Measurements from ENCODE around the gene KPNA3. TPM values are rescaled to one million over a fixed set of nuclear protein-coding genes. Genes with fewer than 3 reads are reported as not detected.

The KPNA3 gene
- polyA plus RNA-seq, 1 donor from 2014 or later, result 18.5 TPM

DNA sequence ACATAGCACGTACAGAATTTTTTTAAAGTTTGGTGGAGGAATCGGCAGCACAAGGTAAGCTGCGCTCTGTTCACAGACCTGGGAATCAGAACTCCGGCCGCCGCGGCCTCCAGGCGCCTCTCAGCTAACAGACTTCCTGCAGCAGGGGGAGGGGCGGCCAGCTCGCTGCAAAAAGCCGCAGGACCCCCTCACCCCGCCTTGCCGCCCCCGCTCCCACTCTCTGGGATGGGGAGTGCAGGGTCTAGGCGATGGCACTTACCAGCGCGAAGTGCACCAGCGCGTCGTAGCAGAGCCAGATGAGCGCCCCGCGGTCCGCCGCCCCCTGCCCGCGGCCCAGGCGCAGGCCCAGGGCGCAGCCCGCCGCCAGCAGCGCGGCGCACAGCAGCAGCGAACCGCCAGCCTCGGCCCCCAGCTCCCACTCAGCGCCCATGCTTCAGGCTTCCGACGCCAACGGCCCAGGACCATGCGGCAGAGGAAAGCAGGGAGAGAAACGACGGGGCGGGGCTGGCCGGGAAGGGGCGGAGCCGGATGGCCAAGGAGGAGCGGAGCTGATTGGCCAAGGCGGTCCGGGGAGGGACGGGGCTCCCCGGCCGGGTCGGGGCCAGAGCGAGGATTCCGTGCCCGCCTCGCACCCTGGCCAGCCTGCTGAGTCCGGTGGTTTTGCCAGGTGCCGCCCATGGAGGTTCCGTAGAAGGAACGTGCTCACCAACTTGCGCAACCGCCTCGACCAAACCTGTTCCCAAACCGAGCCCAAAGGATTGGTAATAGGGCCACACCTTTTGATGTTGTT is 101.3 kb downstream of the KPNA3 start, which contains the start of gene EBPL:
TSS of gene EBPL (minus strand) at position 492 of the 790 bp plus-strand sequence. CDS start at position 430, 62 bp downstream.
- H3K4me3 Mint-ChIP-seq, result peak within 1 kb of the TSS; percentile 83 to 94 (median 92)
- peak within 1 kb of the TSS in 2 of 3 donors; percentile 74 to 90 for H3K27ac Mint-ChIP-seq
- no peaks in the 10 kb centered on the region for H3K9me3 Mint-ChIP-seq
- peaks cover 14 to 26% (median 19%) of the 10 kb centered on the region in 3 donors for H3K4me1 Mint-ChIP-seq
- no peaks in the 10 kb centered on the region for H3K36me3 Mint-ChIP-seq
- no peaks in the 10 kb centered on the region for H3K27me3 Mint-ChIP-seq

DNA sequence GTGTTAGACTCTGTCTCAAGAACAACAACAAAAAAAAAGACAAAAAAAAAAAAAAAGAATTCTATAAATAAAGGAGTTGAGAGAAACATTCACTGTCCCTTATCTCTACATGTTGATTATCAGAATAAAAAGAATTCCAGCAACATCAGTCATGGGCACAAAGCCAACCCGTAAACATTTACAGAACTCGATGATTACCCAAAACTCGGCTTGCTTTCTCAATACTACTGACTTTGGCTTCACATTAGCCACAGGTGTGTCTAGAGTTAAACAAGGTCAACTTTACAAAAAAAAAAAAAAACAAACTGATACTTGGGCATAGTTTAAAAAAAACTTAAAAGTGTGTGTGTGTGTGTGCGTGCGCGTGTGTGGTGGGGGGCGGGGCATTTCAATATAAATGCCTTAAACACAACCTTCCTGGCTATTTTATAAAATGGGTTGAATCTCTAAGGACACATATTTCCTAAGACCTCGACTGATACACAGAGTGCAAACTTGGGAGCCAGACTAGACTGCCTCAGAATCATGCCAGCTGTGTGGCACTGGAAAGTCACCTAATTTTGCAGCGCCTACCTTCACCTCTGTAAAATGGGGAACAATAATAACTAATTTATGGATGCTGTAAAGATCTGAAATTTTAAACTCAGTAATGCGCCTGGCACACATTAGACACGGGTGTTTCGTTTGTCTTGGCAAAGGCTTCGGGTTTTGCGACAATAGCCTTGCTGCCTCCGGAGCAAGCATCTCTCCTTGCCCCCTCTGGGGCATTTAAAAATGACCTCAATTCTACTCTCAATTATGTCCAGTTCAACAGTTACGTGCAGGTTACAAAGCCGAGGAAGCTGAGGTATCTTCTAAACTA is 102.1 kb downstream of the KPNA3 start:
- Mint-ChIP-seq H3K4me1 (peaks cover 14 to 27% (median 19%) of the 10 kb centered on the region in 3 donors), H3K27ac (peak overlapping the region in 2 of 3 donors; percentile 18 to 46)

DNA sequence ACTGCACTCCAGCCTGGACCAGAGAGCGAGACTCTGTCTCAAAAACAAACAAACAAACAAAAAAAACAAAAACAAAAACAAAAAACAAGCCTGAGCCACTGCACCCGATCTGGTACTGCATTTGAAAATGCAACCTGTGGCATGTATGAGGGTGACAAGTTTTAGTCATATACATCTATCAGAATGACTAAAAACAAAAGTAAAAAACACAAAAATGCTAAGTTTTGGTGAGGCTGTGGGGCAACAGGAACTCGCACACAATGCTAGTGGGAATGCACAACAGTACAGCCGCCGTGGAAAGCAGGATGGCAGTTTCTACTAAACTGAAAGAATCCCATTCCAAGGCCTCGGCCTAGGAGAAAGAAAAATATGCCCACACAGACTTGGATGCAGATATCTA is 109.0 kb downstream of the KPNA3 start:
- H3K4me1 Mint-ChIP-seq, result peaks cover 4 to 11% (median 9%) of the 10 kb centered on the region in 3 donors
- H3K27me3 Mint-ChIP-seq, result no peaks in the 10 kb centered on the region
- no peaks in the 10 kb centered on the region for H3K36me3 Mint-ChIP-seq
- H3K9me3 Mint-ChIP-seq, result no peaks in the 10 kb centered on the region
- peak overlapping the region in 1 of 3 donors; percentile 73 for H3K27ac Mint-ChIP-seq
- H3K4me3 Mint-ChIP-seq, result no peak overlapping the region

More for the DNA sequence above, 102.1 kb downstream of the KPNA3 start:
- H3K27me3 Mint-ChIP-seq, result no peaks in the 10 kb centered on the region
- no peaks in the 10 kb centered on the region for H3K36me3 Mint-ChIP-seq
- H3K9me3 Mint-ChIP-seq, result no peaks in the 10 kb centered on the region
- peak overlapping the region; percentile 83 to 93 (median 90) for H3K4me3 Mint-ChIP-seq

DNA sequence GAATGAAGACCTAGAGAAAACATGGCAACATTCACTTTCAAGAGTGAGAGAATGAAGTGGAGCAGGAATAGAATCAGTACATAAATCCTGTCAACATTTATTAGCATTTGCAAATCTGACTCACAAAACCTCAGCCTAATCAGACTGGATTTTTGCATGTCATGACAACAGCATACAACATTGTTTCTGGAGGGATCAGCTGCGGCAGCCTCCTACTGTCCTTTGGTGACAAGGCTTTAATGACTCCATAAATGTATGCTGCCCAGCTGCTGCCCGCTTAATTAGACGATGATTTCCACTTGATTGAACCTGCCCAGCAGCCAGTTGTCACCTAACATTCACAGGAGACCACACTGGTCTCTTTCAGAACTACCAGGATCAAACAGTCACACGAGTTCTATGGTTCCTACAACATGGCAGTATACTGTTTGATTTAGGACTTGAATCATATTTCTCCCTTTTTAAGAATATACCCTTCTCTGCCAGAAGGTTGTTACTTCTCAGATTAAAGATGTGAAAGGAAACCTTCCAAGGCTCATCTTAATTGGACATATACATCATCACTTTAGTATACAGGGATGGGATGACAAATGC is 110.5 kb downstream of the KPNA3 start:
- no peaks in the 10 kb centered on the region for H3K27me3 Mint-ChIP-seq
- peaks cover 5 to 14% (median 11%) of the 10 kb centered on the region in 3 donors for H3K4me1 Mint-ChIP-seq
- peaks cover 7% of the 10 kb centered on the region for H3K36me3 Mint-ChIP-seq
- H3K9me3 Mint-ChIP-seq, result no peaks in the 10 kb centered on the region
- peak overlapping the region in 1 of 3 donors; percentile 23 for H3K27ac Mint-ChIP-seq
- H3K4me3 Mint-ChIP-seq, result no peak overlapping the region

DNA sequence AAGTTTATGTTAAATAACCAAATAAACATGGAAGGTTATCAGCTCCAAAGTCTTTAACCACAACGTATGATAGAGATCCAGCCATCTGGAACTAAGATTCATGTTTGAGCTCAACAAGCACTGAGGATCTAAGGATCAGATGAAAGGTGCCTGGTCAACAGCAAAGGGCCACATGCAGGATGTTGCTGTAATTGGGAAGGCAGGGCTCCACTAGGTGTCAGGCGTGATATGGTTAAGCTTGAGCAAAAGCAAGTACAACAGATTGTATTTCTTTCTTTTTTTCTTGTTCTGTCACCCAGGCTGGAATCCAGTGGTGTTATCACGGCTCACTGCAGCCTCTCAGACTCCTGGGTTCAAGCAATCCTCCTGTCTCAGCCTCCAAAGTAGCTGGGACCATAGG is 113.2 kb downstream of the KPNA3 start:
- no peak overlapping the region for H3K4me3 Mint-ChIP-seq
- H3K9me3 Mint-ChIP-seq, result no peaks in the 10 kb centered on the region
- H3K36me3 Mint-ChIP-seq, result peaks cover 12% of the 10 kb centered on the region
- no peaks in the 10 kb centered on the region for H3K27me3 Mint-ChIP-seq
- H3K4me1 Mint-ChIP-seq, result peaks cover 11 to 20% (median 19%) of the 10 kb centered on the region in 3 donors
- peak overlapping the region in 1 of 3 donors; percentile 19 for H3K27ac Mint-ChIP-seq

DNA sequence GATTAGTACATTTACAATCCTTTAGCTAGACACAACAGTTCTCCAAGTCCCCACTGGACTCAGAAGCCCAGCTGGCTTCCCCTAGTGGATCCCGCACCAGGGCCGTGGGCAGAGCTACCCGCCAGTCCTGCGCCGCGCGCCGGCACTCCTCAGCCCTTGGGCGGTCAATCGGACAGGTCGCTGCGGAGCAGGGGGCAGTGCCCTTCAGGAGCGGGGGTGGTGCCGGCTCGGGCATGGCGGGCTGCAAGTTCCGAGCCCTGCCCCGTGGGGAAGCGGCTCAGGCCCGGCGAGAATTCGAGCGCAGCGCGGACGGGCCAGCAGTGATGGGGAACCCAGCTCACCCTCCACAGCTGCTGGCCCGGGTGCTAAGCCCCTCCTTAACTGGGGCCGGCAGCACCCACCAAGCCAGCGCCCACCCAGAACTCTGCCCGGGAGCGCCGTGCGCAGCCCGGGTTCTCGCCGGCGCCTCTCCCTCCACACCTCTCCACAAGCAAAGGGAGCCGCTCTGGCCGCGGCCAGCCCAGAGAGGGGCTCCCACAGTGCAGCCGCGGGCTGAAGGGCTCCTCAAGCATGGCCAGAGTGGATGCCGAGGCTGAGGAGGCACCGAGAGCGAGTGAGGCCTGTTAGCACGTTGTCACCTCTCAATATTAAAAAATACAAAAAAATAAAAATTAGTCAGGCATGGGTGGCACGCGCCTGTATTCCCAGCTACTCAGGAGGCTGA is 114.1 kb downstream of the KPNA3 start:
- Mint-ChIP-seq H3K27me3 (no peaks in the 10 kb centered on the region), H3K9me3 (no peaks in the 10 kb centered on the region), H3K27ac (peak overlapping the region in 1 of 3 donors; percentile 19), H3K4me1 (peaks cover 8 to 17% (median 16%) of the 10 kb centered on the region in 3 donors), H3K36me3 (peaks cover 12% of the 10 kb centered on the region), H3K4me3 (no peak overlapping the region)

DNA sequence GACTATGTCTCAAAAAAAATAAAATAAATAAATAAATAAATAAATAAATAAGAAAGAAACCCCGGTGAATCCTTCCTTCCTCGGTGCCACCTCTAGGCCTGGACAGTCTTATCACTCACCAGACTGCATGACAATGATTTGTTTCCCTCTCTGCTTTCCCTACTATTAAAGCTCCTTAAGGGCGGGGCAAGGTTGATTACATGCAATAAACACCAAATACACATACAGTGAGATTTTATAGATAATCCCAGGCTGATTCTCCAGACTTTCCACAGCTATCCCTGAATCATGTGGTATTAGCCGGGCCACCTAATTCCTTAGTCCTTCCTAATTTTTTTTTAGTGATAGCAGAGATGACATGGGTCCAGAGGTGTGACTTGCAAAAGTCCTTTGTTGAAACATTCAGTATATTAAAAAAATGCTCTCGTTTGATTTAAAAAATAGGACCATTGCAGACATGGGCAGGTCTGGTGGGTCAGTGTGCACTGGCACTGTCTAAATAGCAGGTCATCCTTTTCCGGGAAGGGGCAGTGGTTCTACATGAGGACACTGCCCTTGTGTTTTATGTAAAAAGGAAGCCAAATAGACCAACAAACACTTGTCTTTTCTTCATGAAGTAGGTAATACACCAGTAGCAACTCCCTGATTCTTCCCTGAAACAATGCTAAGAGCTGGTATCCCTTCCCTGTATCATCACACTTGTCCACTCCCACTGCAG is 115.7 kb downstream of the KPNA3 start:
- no peaks in the 10 kb centered on the region for H3K27me3 Mint-ChIP-seq
- peak overlapping the region in 1 of 4 donors; percentile 6 for H3K4me3 Mint-ChIP-seq
- no peaks in the 10 kb centered on the region for H3K9me3 Mint-ChIP-seq
- H3K27ac Mint-ChIP-seq, result no peak overlapping the region
- H3K4me1 Mint-ChIP-seq, result peaks cover 8 to 16% (median 15%) of the 10 kb centered on the region in 3 donors
- H3K36me3 Mint-ChIP-seq, result peaks cover 12% of the 10 kb centered on the region

DNA sequence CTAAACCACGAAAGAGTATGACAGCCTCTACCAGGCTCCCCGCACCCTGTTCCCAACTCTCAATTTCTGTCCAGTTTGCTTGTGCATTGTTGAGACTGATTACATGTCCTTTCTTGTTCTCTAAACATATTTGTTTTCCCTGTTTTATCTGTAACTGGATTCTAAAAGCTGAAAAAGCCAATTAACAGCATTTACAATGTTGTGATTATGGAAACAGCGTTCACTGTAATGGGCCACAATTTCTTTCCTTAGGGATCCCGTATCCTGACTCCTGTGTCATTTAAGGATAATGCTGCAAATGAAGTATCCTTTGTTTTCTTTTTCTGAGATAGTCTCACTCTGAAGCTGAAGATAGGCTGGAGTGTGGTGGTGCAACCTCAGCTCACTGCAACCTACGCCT is 121.7 kb downstream of the KPNA3 start:
- peak overlapping the region in 1 of 4 donors; percentile 39 for H3K4me3 Mint-ChIP-seq
- H3K9me3 Mint-ChIP-seq, result no peaks in the 10 kb centered on the region
- H3K36me3 Mint-ChIP-seq, result peaks cover 13% of the 10 kb centered on the region
- H3K27me3 Mint-ChIP-seq, result no peaks in the 10 kb centered on the region
- peaks cover 4 to 7% (median 6%) of the 10 kb centered on the region in 3 donors for H3K4me1 Mint-ChIP-seq
- no peak overlapping the region for H3K27ac Mint-ChIP-seq

DNA sequence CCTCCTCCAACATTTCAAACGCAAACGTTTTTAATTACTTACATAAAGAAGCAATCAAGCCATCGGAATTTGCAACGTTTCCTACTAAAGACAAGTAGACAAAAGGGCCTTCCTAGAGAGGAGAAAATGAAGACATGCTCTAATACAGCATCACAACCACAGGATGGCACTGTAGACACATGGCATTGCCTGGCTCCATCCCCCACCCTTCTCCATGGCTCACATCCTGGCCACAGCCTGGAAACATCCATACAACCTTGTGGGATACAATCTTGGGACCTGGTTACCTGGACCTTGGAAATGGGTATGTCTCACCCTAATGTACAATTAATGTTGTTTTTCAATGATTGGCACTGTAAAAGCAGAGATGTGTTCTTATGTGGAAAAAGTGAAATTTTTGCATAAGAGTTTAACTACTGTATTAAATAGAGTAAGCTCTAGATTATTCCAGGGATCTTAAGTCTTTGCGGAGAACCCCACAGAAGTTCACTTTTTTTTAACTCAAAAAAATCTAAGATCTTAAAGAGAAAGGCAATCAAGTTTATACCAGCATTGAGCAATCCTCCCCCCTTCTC is 122.7 kb downstream of the KPNA3 start:
- Mint-ChIP-seq H3K9me3 (no peaks in the 10 kb centered on the region), H3K27me3 (no peaks in the 10 kb centered on the region), H3K27ac (no peak overlapping the region), H3K4me3 (no peak overlapping the region), H3K4me1 (peaks cover 0 to 2% (median 0%) of the 10 kb centered on the region in 3 donors), H3K36me3 (peaks cover 13% of the 10 kb centered on the region)

DNA sequence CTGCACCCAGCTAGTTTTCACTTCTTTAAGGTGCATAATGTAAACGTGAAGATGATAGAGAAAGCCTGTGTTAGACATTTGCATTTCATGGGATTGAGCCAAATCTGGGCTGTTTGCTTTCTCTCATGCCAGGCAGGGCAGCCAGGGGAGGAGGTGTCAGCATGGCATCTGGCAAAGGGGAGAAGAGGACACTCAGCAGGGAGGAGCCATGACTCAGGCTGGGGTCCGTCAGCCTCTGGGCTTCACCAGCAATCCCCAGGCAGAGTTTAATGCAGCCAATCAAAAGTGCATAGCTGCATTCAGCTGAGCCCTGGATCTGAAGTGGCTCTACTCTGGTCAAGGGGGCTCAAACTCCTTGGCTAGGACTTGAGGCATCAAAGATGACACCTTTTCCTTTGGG is 124.7 kb downstream of the KPNA3 start:
- peaks cover 12% of the 10 kb centered on the region for H3K36me3 Mint-ChIP-seq
- H3K9me3 Mint-ChIP-seq, result no peaks in the 10 kb centered on the region
- H3K4me3 Mint-ChIP-seq, result no peak overlapping the region
- no peaks in the 10 kb centered on the region for H3K4me1 Mint-ChIP-seq
- no peak overlapping the region for H3K27ac Mint-ChIP-seq
- H3K27me3 Mint-ChIP-seq, result no peaks in the 10 kb centered on the region

DNA sequence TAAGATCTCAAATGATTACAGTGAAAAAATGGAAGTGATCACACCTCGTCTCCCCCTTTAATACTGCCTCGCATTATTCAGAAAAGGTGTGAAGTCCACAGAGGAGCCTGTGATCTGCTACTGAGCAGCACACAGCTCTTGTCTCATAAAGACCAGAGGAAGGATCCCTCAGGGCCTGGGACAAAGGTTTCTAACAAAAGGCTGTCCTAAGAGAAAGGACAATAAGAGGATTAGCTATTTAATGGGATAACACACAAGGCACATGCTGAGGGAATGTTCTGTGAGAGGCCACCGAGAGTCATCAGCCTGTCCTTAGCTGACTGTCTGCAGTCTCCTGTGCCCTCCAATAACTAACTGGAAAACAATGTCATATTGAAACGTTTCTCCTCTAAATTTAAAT is 127.9 kb downstream of the KPNA3 start:
- Mint-ChIP-seq H3K9me3 (no peaks in the 10 kb centered on the region), H3K27me3 (no peaks in the 10 kb centered on the region), H3K36me3 (peaks cover 15% of the 10 kb centered on the region), H3K27ac (no peak overlapping the region), H3K4me1 (no peaks in the 10 kb centered on the region), H3K4me3 (no peak overlapping the region)

DNA sequence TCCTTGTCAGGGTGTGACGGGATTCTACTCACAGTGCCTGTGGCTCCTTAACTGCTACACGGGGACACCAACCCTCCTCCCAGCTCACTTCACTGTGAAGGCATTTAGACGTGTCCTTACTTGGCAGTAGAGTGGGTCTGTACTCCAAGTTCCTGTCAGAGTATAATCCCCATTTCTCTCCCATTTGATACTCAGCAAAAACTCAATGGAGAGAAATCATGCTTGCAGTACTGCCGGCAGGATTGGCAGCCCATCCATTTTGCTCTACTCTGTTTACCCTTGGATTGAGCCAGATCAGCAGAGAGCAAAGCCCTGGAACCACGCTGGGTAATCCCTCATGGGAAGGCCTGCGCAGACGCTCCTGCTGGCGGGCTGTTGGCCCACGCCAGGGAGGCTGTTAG is 135.2 kb downstream of the KPNA3 start:
- H3K9me3 Mint-ChIP-seq, result no peaks in the 10 kb centered on the region
- no peaks in the 10 kb centered on the region for H3K27me3 Mint-ChIP-seq
- H3K27ac Mint-ChIP-seq, result no peak overlapping the region
- H3K4me3 Mint-ChIP-seq, result no peak overlapping the region
- peaks cover 2% of the 10 kb centered on the region for H3K36me3 Mint-ChIP-seq
- peaks cover 0 to 5% (median 0%) of the 10 kb centered on the region in 3 donors for H3K4me1 Mint-ChIP-seq

DNA sequence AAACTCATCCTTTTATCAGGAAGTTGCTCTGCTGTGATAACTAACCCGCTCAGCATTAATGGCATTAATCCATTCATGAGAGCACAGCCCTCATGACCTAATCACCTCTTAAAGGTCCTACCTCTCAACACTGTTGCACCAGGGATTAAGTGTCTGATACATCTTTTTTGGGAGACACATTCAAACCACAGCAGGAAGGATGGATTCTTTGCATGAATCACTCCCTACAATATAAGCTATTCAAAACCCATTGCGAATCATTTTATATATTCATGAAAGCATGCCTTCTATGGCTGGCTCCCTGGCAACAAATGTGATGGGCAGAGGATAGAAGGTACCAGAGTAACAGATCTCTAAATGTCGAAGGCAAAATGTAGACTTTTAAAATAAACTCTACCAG is 136.6 kb downstream of the KPNA3 start:
- no peak overlapping the region for H3K4me3 Mint-ChIP-seq
- peaks cover 0 to 5% (median 0%) of the 10 kb centered on the region in 3 donors for H3K4me1 Mint-ChIP-seq
- no peaks in the 10 kb centered on the region for H3K27me3 Mint-ChIP-seq
- no peak overlapping the region for H3K27ac Mint-ChIP-seq
- peaks cover 2% of the 10 kb centered on the region for H3K36me3 Mint-ChIP-seq
- no peaks in the 10 kb centered on the region for H3K9me3 Mint-ChIP-seq

Measured in IgD-negative memory B cell (primary cell).